22Rv1 (cell line): ENCODE measurements around the gene U2SURP.

Experiments used
- H3K27ac ChIP-seq: fragments of 450-650 bp; 2 replicates; pipeline ENCODE4 v1.5.1; 2017
- ZFX ChIP-seq: fragments of 450-650 bp; IDR thresholded peaks from 2 replicates; pipeline ENCODE4 v1.6.1; 2017; ENCODE audit warnings: antibody characterized with exemption, borderline replicate concordance
- TF ChIP-seq, protein P1 (sequence below): fragments of 450-650 bp; IDR thresholded peaks from 2 replicates; pipeline ENCODE4 v1.5.1; 2017; ENCODE audit warnings: mild to moderate bottlenecking

U2SURP gene

DNA sequence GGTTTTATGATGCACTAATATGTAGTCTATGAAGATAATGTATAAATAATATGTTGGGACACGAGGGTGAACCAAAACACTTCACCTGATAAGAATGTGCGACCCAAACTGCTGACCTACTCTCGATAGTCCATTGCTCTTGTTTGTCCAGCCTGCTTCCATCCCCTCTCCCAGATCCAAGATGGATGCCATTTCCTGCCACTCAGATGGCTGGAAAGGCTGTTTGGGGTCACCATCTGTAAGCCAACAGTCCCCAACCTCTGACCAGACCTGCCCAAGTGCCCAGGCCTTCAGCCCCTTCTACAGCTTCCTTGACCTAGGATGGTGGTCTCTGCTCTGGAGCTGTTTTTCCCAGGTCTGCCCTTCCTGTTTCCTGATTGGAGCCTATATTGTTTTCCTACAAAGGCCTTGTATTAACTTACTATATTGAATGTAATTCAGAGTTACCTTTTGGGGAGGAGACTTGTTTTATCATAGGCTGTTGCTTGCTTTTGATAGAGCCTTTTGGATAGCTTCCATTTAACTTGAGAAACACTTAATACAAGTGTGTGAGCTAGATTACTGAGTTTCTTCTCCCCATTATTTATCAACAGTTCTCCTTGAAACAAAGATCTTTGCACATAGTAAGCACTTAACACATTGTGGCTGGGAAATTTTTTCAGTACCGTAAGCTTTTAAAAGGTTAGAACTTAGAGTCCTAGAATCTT lies 32.9 kb upstream of the U2SURP start:
- no peak overlapping the region for H3K27ac ChIP-seq
- TF ChIP-seq ZFX: no peak
- TF ChIP-seq, protein P1, sequence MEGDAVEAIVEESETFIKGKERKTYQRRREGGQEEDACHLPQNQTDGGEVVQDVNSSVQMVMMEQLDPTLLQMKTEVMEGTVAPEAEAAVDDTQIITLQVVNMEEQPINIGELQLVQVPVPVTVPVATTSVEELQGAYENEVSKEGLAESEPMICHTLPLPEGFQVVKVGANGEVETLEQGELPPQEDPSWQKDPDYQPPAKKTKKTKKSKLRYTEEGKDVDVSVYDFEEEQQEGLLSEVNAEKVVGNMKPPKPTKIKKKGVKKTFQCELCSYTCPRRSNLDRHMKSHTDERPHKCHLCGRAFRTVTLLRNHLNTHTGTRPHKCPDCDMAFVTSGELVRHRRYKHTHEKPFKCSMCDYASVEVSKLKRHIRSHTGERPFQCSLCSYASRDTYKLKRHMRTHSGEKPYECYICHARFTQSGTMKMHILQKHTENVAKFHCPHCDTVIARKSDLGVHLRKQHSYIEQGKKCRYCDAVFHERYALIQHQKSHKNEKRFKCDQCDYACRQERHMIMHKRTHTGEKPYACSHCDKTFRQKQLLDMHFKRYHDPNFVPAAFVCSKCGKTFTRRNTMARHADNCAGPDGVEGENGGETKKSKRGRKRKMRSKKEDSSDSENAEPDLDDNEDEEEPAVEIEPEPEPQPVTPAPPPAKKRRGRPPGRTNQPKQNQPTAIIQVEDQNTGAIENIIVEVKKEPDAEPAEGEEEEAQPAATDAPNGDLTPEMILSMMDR: no peak

DNA sequence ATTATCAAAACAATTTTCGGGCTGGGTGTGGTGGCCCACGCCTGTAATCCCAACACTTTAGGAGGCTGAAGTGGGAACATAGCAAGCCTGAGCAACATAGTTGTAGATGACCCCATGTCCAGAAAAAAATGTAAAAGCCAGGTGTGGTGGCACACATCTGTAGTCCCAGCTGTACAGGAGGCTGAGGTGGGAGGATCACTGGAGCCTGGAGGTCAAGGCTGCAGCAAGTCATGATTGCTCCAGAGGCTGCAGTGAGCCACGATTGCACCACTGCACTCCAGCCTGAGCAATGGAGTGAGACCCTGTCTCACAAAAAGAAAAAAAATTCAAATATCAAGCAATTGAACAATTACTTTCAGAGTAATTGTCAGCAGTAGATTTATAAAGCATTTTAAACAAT lies 29.9 kb upstream of the U2SURP start:
- TF ChIP-seq, protein P1: no peak
- TF ChIP-seq ZFX: no peak
- no peak overlapping the region for H3K27ac ChIP-seq

DNA sequence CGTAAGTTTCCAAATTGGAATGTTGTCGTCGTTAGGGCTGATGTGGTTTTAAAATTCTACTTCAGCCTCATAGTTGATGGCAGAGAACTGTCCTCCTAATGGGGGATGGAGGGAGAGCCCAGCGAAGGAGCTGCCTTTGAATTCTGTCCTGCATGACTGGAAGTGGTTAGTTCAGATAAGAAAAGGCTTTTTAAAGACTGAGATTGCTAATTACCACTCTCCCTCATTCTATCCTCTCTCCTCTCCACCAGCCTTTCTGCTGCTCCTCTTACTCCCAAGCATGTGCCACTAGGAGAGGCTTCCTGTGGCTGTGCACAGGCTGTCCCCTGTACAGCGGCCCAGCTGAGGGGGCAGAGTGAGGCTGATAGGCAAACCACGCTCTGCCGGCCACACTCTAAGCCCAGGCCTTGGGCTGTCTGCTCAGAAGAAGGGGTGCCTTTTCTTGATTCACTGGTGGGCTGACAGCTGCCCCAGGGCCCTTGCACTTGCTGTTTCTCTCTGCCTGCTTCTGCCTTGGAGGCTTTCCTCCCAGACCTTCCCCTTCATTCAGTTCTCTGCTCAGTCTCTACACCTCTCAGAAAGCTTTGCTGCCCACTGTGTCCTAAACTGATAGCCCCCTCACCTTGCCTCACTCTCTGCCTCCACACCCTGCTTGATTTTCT lies 29.1 kb upstream of the U2SURP start:
- H3K27ac ChIP-seq: no peak overlapping the region
- no peak for TF ChIP-seq ZFX
- TF ChIP-seq, protein P1: no peak

DNA sequence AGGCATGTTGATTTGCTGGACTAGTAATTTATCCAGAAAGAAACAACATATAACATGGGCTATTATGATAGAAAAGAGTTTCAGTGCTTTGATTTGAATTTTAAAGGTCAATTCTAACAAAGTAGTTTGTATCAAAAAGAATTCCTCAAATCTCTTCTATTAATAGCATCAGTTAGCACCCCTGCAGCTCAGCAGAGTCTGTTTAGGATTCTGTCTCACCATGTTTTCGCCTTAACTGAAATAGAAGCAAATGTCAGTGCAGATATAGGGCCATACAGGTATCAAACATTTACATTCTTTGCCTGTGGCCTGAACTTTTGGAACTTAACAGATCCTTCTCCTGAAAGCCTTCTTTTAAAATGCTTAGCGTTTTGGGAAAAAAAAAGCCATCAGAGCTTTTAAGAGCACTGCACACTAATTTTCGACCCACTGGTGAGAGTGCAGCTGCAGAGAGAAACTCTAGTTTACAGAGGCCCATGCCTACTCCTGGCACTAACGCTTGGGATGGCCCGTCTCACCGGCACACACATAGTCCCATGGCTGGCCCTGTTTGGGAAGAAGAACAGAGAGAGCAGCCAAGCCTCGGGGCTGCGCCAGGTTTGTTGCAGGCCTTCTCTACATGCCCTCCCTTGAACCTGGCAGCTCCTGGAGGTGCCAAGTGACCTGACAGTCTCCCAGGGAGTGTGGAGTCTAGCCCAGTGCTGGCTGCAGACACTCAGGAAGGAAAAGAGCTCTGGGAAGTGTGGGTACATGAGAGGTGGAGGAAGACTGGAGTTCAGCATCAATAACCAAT lies 28.0 kb upstream of the U2SURP start:
- TF ChIP-seq, protein P1: no peak
- TF ChIP-seq ZFX: no peak
- H3K27ac ChIP-seq: no peak overlapping the region

DNA sequence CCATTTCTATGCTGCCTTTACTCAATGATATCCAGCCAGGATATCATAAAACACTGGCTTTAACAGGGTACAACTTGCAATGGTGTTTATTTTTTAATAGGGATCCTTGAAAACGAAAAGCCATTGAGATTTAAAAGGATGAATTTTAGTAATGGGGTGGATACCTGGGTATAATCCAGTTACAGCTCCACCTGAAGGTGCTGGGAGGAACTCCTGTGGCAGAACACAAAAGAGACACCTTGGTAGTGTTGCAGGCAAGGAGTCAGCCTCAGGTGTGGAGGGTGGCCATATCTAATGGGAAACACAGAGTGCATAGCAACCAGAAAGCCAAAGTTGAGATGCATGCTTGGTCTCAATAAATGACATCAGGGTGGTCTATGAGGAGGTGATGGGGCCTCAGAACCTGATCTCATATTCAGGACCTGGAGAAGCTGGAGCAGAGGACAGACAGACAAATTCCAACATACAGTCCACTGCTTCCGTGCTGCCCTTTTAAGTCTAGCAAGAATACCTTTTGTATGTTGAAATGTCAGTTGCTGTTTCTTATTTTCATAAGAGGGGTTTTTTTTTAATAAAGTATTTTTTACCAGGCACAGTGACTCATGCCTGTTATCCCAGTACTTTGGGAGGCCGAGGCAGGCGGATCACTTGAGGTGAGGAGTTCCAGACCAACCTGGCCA lies 25.9 kb upstream of the U2SURP start:
- TF ChIP-seq, protein P1: peak; percentile 44
- no peak for TF ChIP-seq ZFX
- H3K27ac ChIP-seq: no peak overlapping the region

DNA sequence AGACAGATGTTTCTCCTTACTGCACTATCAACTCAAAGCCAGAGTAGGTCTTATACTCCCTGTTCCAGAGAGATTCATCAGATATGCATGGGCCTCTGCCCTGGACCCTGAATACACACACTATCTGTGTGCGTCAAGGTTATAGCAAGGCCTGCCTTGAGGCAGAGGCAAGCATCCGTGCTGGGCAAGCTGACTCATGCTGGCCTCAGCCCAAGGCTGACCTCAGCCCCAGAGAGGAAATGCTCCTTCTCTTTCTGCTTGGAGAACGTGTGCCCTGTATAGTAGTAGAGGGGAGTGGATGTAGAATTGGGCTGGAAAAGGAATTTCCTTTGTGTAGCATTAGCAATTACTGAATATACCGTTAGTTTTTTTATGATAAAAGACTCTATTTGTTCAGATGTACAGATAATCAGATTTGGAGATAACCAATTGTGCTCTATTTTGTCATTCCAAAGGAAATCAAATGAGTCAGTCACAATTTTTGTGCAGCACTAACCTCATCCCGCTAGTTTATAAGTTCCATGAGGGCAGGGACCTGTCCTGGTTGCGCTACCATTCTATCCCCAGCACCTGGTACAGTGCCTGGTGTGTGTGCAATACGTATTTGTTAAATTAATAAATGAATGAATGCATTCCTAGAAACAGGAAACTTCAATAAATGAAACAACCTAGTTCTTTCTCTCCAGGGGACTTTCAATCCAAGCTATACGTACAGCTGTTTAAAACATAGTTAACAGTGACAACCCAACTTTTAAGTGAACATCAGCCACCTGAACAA lies 24.6 kb upstream of the U2SURP start:
- TF ChIP-seq, protein P1: no peak
- TF ChIP-seq ZFX: no peak
- H3K27ac ChIP-seq: no peak overlapping the region
